Activated CD8-positive, alpha-beta memory T cell treated with anti-CD3 and anti-CD28 coated beads for 24 hours (primary cell): ENCODE measurements around the gene SIN3A.
A peak's percentile ranks its signal among the peaks of the same experiment; 100 is the strongest.
"Not testable (repeated sequence)": the region's sequence is repeated elsewhere in the genome, so short reads cannot be mapped to it uniquely, and the experiment has no call there.

Source experiments
- DNase-seq: peaks from one replicate; pipeline ENCODE4 v3.0.0-alpha.2; 2020

The SIN3A gene

DNA sequence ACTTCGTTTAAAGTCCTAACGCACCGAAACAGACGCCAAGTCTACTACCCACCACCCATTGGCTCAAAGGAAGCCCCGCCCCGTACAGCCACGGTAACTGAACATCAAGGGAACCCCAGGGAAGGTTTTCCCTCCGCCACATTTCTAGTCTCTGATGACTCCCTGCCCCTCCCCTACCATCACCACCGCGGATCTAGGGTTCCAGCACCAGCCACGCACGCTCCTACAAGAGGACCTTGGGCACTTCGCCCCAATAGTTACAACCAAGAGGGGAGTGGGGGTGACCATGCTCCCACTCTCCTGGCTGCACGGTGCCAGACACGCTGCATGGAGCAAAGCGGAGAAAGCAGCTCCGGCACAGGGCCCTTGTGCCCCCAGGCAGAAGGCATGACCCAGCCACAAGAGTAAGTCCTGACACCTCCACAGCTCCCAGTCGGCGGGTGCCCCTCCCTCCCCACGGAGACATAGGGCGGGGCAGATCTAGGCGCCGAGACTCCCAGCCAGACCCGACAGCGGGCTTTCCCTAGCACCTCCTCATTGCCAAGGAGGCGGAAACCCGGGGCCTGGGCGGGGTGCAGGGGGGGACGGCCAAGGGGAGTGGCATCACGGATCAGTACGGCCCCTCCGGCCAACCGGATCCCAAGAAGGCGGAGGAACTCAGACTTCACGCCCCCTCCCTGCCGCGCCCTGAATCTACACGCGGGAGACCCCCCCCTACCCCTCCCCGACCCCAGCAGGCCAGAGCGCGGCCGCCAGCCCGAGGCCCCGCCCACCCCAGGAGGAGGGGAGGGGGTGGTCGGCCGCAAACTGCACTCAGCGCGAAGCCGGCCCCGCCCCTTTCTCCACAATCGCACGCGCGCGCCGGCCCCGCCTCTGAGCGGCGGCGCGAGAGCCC lies 936 bp downstream of the SIN3A start:
- DNase-seq: peak; percentile 98

- DNase-seq: no peak
Measured at GRCh38 chr15:75449585-75450306, 1.7 kb downstream of the SIN3A start.

DNA sequence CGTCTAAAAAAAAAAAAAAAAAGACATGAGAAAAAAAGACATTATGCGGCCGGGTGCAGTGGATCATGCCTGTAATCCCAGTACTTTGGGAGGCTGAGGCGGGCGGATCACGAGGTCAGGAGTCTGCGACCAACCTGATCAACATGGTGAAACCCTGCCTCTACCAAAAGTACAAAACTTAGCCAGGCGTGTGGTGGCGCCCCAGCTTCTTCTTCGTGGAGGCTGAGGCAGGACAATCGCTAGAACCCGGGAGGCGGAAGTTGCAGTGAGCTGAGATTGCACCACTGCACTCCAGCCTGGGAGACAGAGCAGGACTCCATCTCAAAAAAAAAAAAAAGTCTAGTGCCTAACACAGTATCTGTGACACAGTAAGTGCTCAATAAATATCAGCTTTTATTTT lies 3.3 kb downstream of the SIN3A start:
- DNase-seq: not testable (repeated sequence)

GRCh38 chr15:75446151-75446550 lies 5.3 kb downstream of the SIN3A start:
- no peak for DNase-seq

DNA sequence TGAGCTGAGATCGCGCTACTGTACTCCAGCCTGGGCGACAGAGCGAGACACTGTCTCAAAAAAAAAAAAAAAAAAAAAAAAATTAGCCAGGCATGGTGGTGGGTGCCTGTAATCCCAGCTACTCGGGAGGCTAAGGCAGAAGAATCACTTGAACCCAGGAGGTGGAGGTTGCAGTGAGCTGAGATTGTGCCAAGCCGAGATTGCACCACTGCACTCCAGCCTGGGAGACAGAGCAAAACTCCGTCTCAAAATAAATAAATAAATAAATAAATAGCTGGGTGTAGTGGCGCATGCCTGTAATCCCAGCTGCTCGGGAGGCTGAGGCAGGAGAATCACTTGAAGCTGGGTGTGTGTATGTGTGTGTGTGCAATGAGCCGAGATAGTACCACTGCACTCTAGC lies 6.2 kb downstream of the SIN3A start:
- not testable (repeated sequence) for DNase-seq

DNA sequence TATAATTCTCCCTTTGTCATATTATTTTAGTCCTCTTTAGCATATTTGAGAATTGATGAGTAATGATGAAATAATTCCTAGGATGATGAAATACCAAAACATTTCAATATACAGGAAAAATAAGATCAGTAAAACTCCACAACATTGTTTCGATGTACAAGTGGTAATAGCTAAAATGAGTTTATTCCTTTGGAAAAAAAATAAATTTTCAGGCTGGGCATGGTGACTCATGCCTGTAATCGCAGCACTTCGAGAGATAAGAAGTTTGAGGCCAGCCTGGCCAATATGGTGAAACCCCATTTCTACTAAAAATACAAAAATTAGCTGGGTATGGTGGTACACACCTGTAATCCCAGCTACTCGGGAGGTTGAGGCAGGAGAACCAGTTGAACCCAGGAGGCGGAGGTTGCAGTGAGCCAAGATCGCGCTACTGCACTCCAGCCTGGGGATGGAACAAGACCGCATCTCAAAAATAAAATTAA lies 7.5 kb downstream of the SIN3A start:
- peak; percentile 17 for DNase-seq

DNA sequence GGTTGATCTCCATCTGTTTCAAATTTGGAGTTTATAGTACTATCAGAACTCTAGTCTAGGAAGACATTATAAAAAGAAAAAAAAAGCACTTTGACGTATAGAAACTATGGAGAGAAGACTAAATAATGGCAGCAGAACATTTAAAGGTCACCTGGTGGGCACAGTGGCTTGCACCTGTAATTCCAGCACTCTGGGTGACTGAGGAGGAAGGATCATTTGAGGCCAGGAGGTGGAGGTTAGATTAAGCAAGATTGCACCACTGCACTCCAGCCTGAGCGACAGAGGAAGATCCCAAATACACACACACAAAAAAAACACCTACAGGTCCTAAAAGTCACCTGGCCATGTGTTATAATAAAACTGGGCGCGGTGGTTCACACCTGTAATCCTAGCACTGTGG lies 13.8 kb downstream of the SIN3A start:
- peak; percentile 30 for DNase-seq

DNA sequence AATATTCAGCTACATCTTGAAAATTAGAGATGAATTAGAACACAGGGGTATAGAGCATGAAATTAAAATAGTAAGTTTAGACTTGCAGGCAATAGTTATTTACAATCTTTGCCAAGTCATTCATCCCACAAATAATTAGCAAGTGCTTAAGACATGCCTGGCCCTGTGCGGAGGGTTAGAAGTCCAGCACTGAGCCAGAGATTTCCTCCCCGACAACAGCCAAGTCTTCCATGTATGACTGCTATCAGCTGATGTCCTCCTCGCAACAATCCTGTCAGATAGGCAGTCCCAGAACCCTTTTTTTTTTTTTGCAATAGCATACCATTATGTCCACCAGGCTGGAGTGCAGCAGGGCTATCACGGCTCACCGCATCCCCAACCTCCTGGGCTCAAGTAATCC lies 14.6 kb downstream of the SIN3A start:
- DNase-seq: peak; percentile 32

DNA sequence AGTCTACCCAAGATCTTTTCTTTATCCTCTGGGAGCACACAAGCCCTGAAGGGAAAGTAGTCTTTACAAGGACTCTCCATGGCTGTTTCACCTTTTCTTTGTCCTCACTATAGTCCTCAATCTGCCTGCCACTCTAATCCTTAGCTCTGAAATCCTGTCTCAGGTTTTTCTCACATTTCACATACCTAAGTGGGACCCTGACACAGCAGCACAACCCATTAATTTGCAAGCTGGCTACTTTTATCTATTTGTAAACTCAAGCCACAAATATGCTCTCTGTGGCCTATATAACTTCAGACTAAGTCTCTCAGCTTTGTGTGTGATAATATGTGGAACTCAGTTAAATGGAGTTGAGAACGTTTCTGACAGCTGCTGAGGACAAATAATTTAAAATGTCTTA lies 19.8 kb downstream of the SIN3A start:
- no peak for DNase-seq

DNA sequence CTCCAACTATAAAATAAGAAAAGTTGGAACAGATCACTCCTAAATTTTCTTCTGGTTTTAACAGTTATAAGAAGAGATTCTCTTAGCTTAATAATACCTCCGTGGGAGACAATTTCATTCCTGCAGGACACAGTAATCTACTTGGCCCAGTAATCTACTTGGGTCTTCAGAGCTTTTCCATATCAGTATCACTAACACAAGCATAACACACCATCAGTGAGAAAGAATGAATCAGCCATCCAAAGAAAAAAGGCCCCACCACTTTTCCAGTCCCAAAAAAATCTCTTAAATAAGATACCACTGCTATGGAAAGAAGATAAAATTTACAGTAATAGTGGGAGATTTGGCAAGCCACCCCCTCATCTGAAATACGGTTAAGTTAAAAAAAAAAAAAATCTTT lies 20.2 kb downstream of the SIN3A start:
- no peak for DNase-seq

- DNase-seq: no peak
Measured at GRCh38 chr15:75430259-75430658, 21.2 kb downstream of the SIN3A start.

DNA sequence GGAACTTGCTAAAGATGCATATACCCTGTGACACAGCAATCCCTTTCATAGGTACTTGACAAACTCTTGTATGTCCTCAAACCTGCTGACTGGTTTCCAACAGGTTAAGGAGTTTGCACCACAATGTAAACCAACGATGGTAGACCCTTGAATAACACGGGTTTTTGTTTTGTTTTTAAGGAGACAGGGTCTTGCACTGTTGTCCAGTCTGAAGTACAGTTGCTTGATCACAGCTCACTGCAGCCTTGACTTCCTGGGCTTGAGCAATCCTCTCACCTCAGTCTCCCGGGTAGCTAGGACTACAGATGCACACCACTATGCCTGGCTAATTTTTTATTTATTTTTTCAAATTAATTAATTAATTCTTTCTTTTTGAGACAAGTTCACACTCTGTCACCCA lies 23.3 kb downstream of the SIN3A start:
- DNase-seq: no peak

DNA sequence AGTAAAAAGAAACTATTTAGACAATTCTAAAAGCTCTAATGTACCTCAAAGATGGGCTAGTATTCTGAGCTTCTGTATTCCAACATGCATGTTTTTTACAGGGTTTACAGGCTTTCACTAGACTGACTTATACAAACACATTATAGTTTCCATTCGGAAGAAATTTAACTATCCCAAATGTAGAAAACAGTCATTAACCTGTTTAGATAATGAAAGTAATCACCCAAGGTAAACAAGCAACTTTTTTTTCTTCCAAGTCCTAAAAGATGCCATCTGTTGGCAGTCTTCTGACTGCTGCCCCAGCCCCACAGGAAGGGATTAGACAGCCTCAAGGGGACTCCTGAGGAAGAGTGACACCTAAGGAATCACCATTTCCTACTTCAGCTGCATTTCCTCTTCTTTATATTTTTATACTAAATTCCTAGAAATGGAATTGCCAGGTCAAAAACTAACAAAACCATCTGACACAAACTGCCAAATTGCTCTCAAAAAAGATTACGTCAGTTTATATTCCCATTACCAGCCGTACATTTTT lies 25.5 kb downstream of the SIN3A start:
- DNase-seq: no peak

GRCh38 chr15:75422554-75422953 lies 28.9 kb downstream of the SIN3A start:
- DNase-seq: no peak

DNA sequence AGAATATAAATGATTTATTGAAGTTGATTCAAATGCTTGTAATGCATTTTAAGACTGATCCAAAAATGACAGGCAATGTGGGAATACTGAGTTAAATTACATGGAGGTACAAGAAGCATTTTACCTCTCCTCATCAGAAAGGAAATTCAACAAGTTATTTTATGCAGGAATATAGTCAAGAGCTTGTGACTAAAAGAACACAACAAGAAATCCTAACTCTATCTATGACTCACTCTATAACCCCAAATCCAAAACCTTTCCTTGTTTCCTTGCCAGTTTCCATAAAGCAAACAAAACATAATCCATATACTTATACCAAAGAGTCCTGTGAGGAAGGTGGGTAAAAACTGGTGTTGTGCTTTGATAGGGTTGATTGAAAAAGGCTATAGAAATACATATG lies 30.8 kb downstream of the SIN3A start:
- no peak for DNase-seq

GRCh38 chr15:75416584-75416983 lies 34.9 kb downstream of the SIN3A start:
- DNase-seq: no peak

- no peak for DNase-seq
Measured at GRCh38 chr15:75410196-75410595, 41.3 kb downstream of the SIN3A start.

GRCh38 chr15:75407083-75407482 lies 44.4 kb downstream of the SIN3A start:
- DNase-seq: no peak

DNA sequence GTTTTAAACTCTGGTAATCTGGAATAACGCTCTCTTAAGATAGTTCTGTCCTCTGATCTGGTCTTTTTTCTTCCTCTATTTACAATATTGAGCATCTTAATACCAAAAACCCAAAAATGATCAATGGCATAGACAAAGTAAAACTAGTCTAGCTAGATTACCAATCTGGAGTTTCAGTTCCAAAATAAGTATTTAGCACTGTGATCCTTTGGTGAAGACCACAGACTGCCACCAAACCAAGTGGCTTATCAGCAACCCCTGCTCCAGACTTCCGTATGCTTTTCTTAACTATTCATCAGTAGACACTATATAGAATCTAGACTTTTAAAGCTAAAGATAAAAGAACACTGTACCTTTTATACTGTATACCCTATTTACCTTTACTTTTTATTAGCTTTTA lies 47.6 kb downstream of the SIN3A start:
- no peak for DNase-seq

DNA sequence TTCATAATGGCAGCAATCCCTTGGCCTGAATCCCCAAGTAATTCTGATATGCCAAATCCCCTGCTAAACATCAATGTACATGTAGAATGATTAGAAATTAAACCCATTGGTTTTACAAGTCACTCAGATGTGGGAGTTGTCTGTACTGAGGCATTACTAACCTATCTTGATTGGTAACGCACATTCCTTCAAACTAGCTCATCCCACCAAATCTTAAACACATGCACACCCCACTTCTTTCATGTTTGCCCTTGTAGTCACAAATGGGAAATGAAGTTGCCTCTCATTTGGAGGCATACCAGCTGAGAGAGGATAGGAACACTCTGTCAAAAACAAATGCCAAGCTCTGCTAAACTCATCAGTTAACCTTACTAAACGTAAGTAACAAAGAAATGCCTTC lies 54.0 kb downstream of the SIN3A start:
- DNase-seq: no peak

DNA sequence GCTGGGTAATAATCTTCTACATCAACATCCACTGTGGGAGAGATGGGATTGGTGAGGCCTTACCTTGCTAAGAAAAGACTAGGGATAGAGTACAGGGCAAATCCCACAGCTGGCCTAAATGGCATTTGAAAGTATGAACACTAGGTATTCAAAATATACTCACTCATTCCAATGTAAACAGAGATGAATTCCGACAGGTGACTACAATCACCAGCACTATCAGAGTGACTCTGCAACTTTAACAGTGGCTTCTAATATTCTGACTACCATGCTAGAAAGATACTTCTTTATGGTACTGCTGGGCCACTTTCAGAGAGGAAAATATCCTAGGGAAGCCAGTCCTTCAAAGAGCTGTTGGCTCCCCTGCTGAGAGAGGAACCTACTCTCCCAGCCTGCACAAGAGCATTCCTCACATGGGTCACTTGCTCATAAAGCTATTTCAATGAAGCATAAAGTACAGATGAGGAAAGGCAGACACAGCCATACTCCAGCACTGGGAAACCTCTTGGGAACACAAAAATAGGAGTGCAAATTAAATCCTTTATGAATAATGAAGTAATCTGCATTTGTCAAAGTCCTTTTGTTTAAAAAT lies 61.6 kb downstream of the SIN3A start:
- DNase-seq: no peak

- not testable (repeated sequence) for DNase-seq
Measured at GRCh38 chr15:75383986-75384385, 67.5 kb downstream of the SIN3A start.

- no peak for DNase-seq
Measured at GRCh38 chr15:75380773-75381172, 70.7 kb downstream of the SIN3A start.
